ENCODE measurements around the gene ACOT4.

- TF ChIP-seq CTCF (IDR thresholded peaks at IDR 0.05) (no peak), EP300 (IDR thresholded peaks at IDR 0.05) (no peak)
Measured at GRCh38 chr14:73576391-73576790, 15.3 kb upstream of the ACOT4 start.

Measured in ovary (tissue), 3 donors.